NOMO-1 (cell line): Measurements from ENCODE around the gene CAMK1G.

Experiments used
- DNase-seq, 2 experiments: peaks; one replicate each; lab custom pipeline; 2025; ENCODE audit not compliant: unreplicated experiment in 2 of 2; lab: John Stamatoyannopoulos, UW

CAMK1G gene

GRCh38 chr1:209618291-209618690, 34.8 kb downstream of the CAMK1G start:
- no peak for DNase-seq

GRCh38 chr1:209618756-209619420, 35.4 kb downstream of the CAMK1G start:
- DNase-seq = no peak

GRCh38 chr1:209619696-209620486, 36.4 kb downstream of the CAMK1G start:
- no peak for DNase-seq

GRCh38 chr1:209620487-209620884, 37.0 kb downstream of the CAMK1G start:
- DNase-seq = no peak

GRCh38 chr1:209621286-209621685, 37.8 kb downstream of the CAMK1G start:
- no peak for DNase-seq

GRCh38 chr1:209621741-209622655, 38.5 kb downstream of the CAMK1G start:
- DNase-seq = no peak

GRCh38 chr1:209622841-209623829, 39.6 kb downstream of the CAMK1G start:
- DNase-seq = no peak

- no peak for DNase-seq
Observed at GRCh38 chr1:209624558-209625549, 41.3 kb downstream of the CAMK1G start.

GRCh38 chr1:209625791-209626285, 42.3 kb downstream of the CAMK1G start:
- no peak for DNase-seq

GRCh38 chr1:209626346-209627026, 43.0 kb downstream of the CAMK1G start:
- DNase-seq = no peak

- DNase-seq = peak; percentile 60 to 70
Observed at GRCh38 chr1:209627027-209627731, 43.7 kb downstream of the CAMK1G start.

GRCh38 chr1:209627732-209628196, 44.2 kb downstream of the CAMK1G start:
- peak; percentile 46 to 72 for DNase-seq

- DNase-seq = no peak
Observed at GRCh38 chr1:209628618-209629299, 45.2 kb downstream of the CAMK1G start.

GRCh38 chr1:209629621-209630382, 46.3 kb downstream of the CAMK1G start:
- DNase-seq = no peak

GRCh38 chr1:209630383-209631225, 47.1 kb downstream of the CAMK1G start:
- DNase-seq = no peak
